B cell (primary cell): ENCODE results near the gene DYNC1I2. TPM values are rescaled to one million over a fixed set of nuclear protein-coding genes. Genes with fewer than 3 reads are reported as not detected.
"Not testable (repeated sequence)": the region's sequence is repeated elsewhere in the genome, so short reads cannot be mapped to it uniquely, and the experiment has no call there.

Source experiments
- ATAC-seq: fragments of 200-7000 bp; cut with Tn5 transposase; one replicate; pipeline ENCODE4 v1.10.0; 2021; ENCODE audit warnings: low read depth, mild to moderate bottlenecking, moderate number of reproducible peaks, moderate library complexity
- CTCF ChIA-PET: fragments of 350-600 bp; sonication (Branson Sonifier 250); formaldehyde crosslinking; loops from one replicate; lab custom pipeline; 2021; ENCODE audit warnings: antibody characterized with exemption, inconsistent platforms; lab: Charles Lee
- POLR2A ChIA-PET: fragments of 350-600 bp; sonication (Branson Sonifier 250); formaldehyde crosslinking; loops from one replicate; lab custom pipeline; 2021; ENCODE audit warnings: antibody characterized with exemption; lab: Charles Lee
- DNase-seq: peaks from one replicate; pipeline ENCODE4 v3.0.0; 2013
- H2AFZ ChIP-seq: 2 replicates; pipeline ENCODE4 v1.6.1; 2012; ENCODE audit warnings: mild to moderate bottlenecking, low read depth, low read length; ENCODE audit not compliant: insufficient read depth, poor library complexity, severe bottlenecking
- H3K27ac ChIP-seq, 2 donors: 1 replicate in 1 of 2; 2 replicates in 1 of 2; pipeline ENCODE4 v1.5.1; 2012 to 2013; ENCODE audit warnings: low read length in 2 of 2, mild to moderate bottlenecking in 2 of 2, moderate library complexity in 1 of 2
- H3K27me3 ChIP-seq, 4 experiments: fragments of 200-600 bp in 1 of 4; sonication (generic) in 1 of 4; replicated peaks in 1 of 4; 1 replicate in 2 of 4; 2 replicates in 2 of 4; pipeline versions ENCODE4 v1.6.1 to v1.7.0; 2013 to 2016; ENCODE audit warnings: low read length in 3 of 4, mild to moderate bottlenecking in 2 of 4, mixed read lengths in 1 of 4, moderate library complexity in 1 of 4; ENCODE audit not compliant: insufficient read depth in 4 of 4, control insufficient read depth in 3 of 4; ENCODE audit errors: control extremely low read depth in 1 of 4
- H3K36me3 ChIP-seq, 2 experiments: replicated peaks in 1 of 2; 1 replicate in 1 of 2; 2 replicates in 1 of 2; pipeline versions ENCODE4 v1.6.1 to v1.7.1; 2013; ENCODE audit warnings: low read length in 1 of 2; ENCODE audit not compliant: insufficient read depth in 2 of 2, control insufficient read depth in 1 of 2; ENCODE audit errors: control extremely low read depth in 1 of 2, extremely low read depth in 1 of 2
- H3K4me1 ChIP-seq, 2 donors: fragments of 200-600 bp in 1 of 2; sonication (generic) in 1 of 2; 1 replicate in 1 of 2; 2 replicates in 1 of 2; pipeline versions ENCODE4 v1.5.1 to v1.6.1; 2013 to 2017; ENCODE audit warnings: low read length in 2 of 2; ENCODE audit not compliant: control insufficient read depth in 2 of 2, insufficient read depth in 2 of 2
- H3K4me2 ChIP-seq: replicated peaks from 2 replicates; pipeline ENCODE3; 2012; ENCODE audit warnings: mild to moderate bottlenecking, low read depth, low read length; ENCODE audit not compliant: poor library complexity, severe bottlenecking
- H3K4me3 ChIP-seq, 5 experiments: fragments of 200-600 bp in 1 of 5; sonication (generic) in 1 of 5; 1 replicate in 3 of 5; 2 replicates in 2 of 5; pipeline versions ENCODE4 v1.5.1 to v1.7.0; 2011 to 2016; ENCODE audit warnings: low read length in 4 of 5, mild to moderate bottlenecking in 4 of 5, low read depth in 2 of 5, control low read depth in 1 of 5, moderate library complexity in 1 of 5; ENCODE audit not compliant: insufficient read depth in 1 of 5; ENCODE audit errors: control extremely low read depth in 1 of 5, extremely low read depth in 1 of 5
- H3K79me2 ChIP-seq: fragments of 200-600 bp; sonication (generic); one replicate; pipeline ENCODE4 v1.6.0; 2016; ENCODE audit warnings: low read length; ENCODE audit not compliant: control insufficient read depth, insufficient read depth
- H3K9ac ChIP-seq: fragments of 200-600 bp; sonication (generic); 2 replicates; pipeline ENCODE4 v1.6.1; 2017; ENCODE audit warnings: mild to moderate bottlenecking, low read length, moderate library complexity
- H3K9me3 ChIP-seq, 3 donors: one replicate each; pipeline versions ENCODE4 v1.6.1 to v1.7.1; 2013; ENCODE audit warnings: low read length in 2 of 3; ENCODE audit not compliant: control insufficient read depth in 2 of 3, insufficient read depth in 1 of 3; ENCODE audit errors: control extremely low read depth in 1 of 3
- H4K20me1 ChIP-seq: 2 replicates; pipeline ENCODE4 v1.6.0; 2012; ENCODE audit warnings: mild to moderate bottlenecking, low read length; ENCODE audit not compliant: insufficient read depth, control insufficient read depth, poor library complexity, severe bottlenecking
- H3K27ac Mint-ChIP-seq: one replicate; pipeline ENCODE4 v1.8.0; 2021; ENCODE audit warnings: mixed read lengths
- H3K27me3 Mint-ChIP-seq: one replicate; pipeline ENCODE4 v1.8.0; 2021; ENCODE audit warnings: mixed read lengths
- H3K4me1 Mint-ChIP-seq: one replicate; pipeline ENCODE4 v1.8.0; 2021; ENCODE audit warnings: mixed read lengths
- H3K4me3 Mint-ChIP-seq: one replicate; pipeline ENCODE4 v1.8.0; 2021; ENCODE audit warnings: mixed read lengths
- H3K9me3 Mint-ChIP-seq: one replicate; pipeline ENCODE4 v1.8.0; 2022; ENCODE audit warnings: mixed read lengths; ENCODE audit not compliant: insufficient read depth
- CTCF ChIP-seq: fragments of 200-600 bp; IDR thresholded peaks from one replicate; pipeline ENCODE4 v1.8.0; 2022; ENCODE audit warnings: antibody characterized with exemption, mild to moderate bottlenecking
- EZH2 ChIP-seq: IDR thresholded peaks from 2 replicates; pipeline ENCODE4 v1.6.1; 2012; ENCODE audit warnings: borderline replicate concordance, low read depth, mild to moderate bottlenecking, moderate library complexity, low read length; ENCODE audit not compliant: insufficient read depth, poor library complexity, severe bottlenecking
- WGBS: methylation state at CpG from one replicate; pipeline ENCODE4 v1.1.5; 2013; ENCODE audit warnings: missing lambda C conversion rate; ENCODE audit not compliant: insufficient coverage; 5-methylcytosine and 5-hydroxymethylcytosine counted together
- intact Hi-C: fragments of 100-400 bp; cut with micrococcal nuclease; formaldehyde crosslinking; loops from one replicate; pipeline ENCODE4 v1.10.0; 2022
- polyA plus RNA-seq: library from polyadenylated mRNA; depleted of rRNA; stranded (reverse); fragments of >200 nt; gene quantifications from 2 replicates; pipeline ENCODE4 v1.2.3, GENCODE V29; 2012
- total RNA-seq, 2 donors: library from RNA; stranded (reverse); fragments of 120-200 nt in 1 of 2; gene quantifications; 1 replicate in 1 of 2; 2 replicates in 1 of 2; pipeline versions ENCODE4 v1.2.3 to v1.2.4, GENCODE V29; 2013 to 2022

The DYNC1I2 gene
- total and polyA plus RNA-seq, 2 donors (not counting 1 experiment from before 2014, with no cell fraction given), result 20.4 to 57.6 TPM

GRCh38 chr2:171761176-171761575 is 73.9 kb downstream of the DYNC1I2 start:
- H3K27ac Mint-ChIP-seq, H3K9me3 Mint-ChIP-seq, H3K9ac ChIP-seq, H2AFZ ChIP-seq, H3K27ac ChIP-seq, ATAC-seq, intact Hi-C loops, H3K9me3 ChIP-seq, H3K79me2 ChIP-seq, H3K27me3 Mint-ChIP-seq, DNase-seq, H3K27me3 ChIP-seq, H3K4me2 ChIP-seq, H3K4me3 Mint-ChIP-seq, H3K4me1 ChIP-seq, H3K4me1 Mint-ChIP-seq, H3K4me3 ChIP-seq, H4K20me1 ChIP-seq, CTCF ChIA-PET, H3K36me3 ChIP-seq: not testable (repeated sequence)
- 100% methylated on average over 1 of the region's 4 CpGs for WGBS
- POLR2A ChIA-PET, result interaction anchor here (0.7 kb wide), 1 partner anchor 1078 kb away, joined by 4 read pairs; no protein-coding TSS in a partner anchor

- no peak for ATAC-seq
- intact Hi-C loops, result no loop called here
- 88% methylated on average over 1 of the region's 2 CpGs for WGBS
- Histone ChIP-seq H3K27ac (no peak overlapping the region), H4K20me1 (no peaks in the 10 kb centered on the region), H3K4me1 (no peaks in the 10 kb centered on the region), H3K79me2 (no peaks in the 10 kb centered on the region), H2AFZ (no peak overlapping the region), H3K9me3 (peaks cover 0 to 3% (median 0%) of the 10 kb centered on the region in 3 donors), H3K4me2 (no peak overlapping the region), H3K4me3 (no peak overlapping the region), H3K36me3 (peaks cover 0 to 3% of the 10 kb centered on the region in 2 experiments), H3K9ac (no peak overlapping the region), H3K27me3 (no peaks in the 10 kb centered on the region)
- no peaks in the 10 kb centered on the region for H3K27me3 Mint-ChIP-seq
- no peak overlapping the region for H3K27ac Mint-ChIP-seq
- H3K9me3 Mint-ChIP-seq, result no peaks in the 10 kb centered on the region
- H3K4me3 Mint-ChIP-seq, result no peak overlapping the region
- CTCF ChIA-PET, result no interaction called here
- POLR2A ChIA-PET, result no interaction called here
- H3K4me1 Mint-ChIP-seq, result no peaks in the 10 kb centered on the region
- no peak for TF ChIP-seq EZH2
- TF ChIP-seq CTCF, result no peak
- DNase-seq, result no peak
Measured at GRCh38 chr2:171762879-171763573, 75.8 kb downstream of the DYNC1I2 start.
